ENCODE measurements around the gene MT1M. TPM values are rescaled to one million over a fixed set of nuclear protein-coding genes. Genes with fewer than 3 reads are reported as not detected.

MT1M gene
- total RNA-seq, 4 donors from 2014 or later: 5.3 to 10.0 (median 7.3) TPM; not detected in 1

Other genes with a start within 250 kb of the MT1M start
- gene AMFR, start 207.1 kb upstream of the MT1M start, total RNA-seq: 100 to 1,000 TPM; 349 to 951 (median 571) TPM
- 10 to 100 TPM; 24.3 to 71.5 (median 35.9) TPM for gene NUDT21, start 181.3 kb upstream of the MT1M start, total RNA-seq
- gene OGFOD1, start 181.1 kb upstream of the MT1M start, total RNA-seq: 100 to 1,000 TPM in 1 of 4 donors, 10 to 100 TPM in 3; 86.1 to 115 (median 92.9) TPM
- gene BBS2, start 112.6 kb upstream of the MT1M start, total RNA-seq: 10 to 100 TPM; 25.2 to 52.0 (median 28.6) TPM
- not detected for gene MT4, start 67.6 kb upstream of the MT1M start, total RNA-seq
- gene MT3, start 43.1 kb upstream of the MT1M start, total RNA-seq: not detected
- 1,000 to 10,000 TPM in 1 of 4 donors, 100 to 1,000 TPM in 3; 250 to 1,131 (median 795) TPM for gene MT2A, start 24.1 kb upstream of the MT1M start, total RNA-seq
- gene MT1E, start 6.9 kb upstream of the MT1M start, total RNA-seq: 100 to 1,000 TPM in 3 of 4 donors, 10 to 100 TPM in 1; 63.0 to 434 (median 267) TPM
- 10 to 100 TPM in 3 of 4 donors, not detected in 1; 17.3 to 34.9 (median 20.2) TPM for gene MT1A, start 6.0 kb downstream of the MT1M start, total RNA-seq
- not detected for gene MT1B, start 19.2 kb downstream of the MT1M start, total RNA-seq
- gene MT1F, start 25.3 kb downstream of the MT1M start, total RNA-seq: 1 to 10 TPM in 1 of 4 donors, not detected in 3; 3.2 TPM
- 1 to 10 TPM in 2 of 4 donors, not detected in 2; 3.5 to 4.6 TPM for gene MT1G, start 35.4 kb downstream of the MT1M start, total RNA-seq
- gene MT1H, start 37.2 kb downstream of the MT1M start, total RNA-seq: not detected
- over 10,000 TPM in 1 of 4 donors, 1,000 to 10,000 TPM in 3; 3,871 to 10,589 (median 6,239) TPM for gene MT1X, start 49.8 kb downstream of the MT1M start, total RNA-seq
- gene NUP93, start 97.5 kb downstream of the MT1M start, total RNA-seq: 10 to 100 TPM; 12.9 to 30.7 (median 23.0) TPM
- gene SLC12A3, start 232.5 kb downstream of the MT1M start, total RNA-seq: not detected

Measured in gastrocnemius medialis (tissue), 4 donors.